B cell (primary cell): ENCODE data around the gene ABHD13. TPM values are rescaled to one million over a fixed set of nuclear protein-coding genes. Genes with fewer than 3 reads are reported as not detected.

Experiments used
- ATAC-seq: fragments of 200-7000 bp; cut with Tn5 transposase; one replicate; pipeline ENCODE4 v1.10.0; 2021; ENCODE audit warnings: low read depth, mild to moderate bottlenecking, moderate number of reproducible peaks, moderate library complexity
- CTCF ChIA-PET: fragments of 350-600 bp; sonication (Branson Sonifier 250); formaldehyde crosslinking; loops from one replicate; lab custom pipeline; 2021; ENCODE audit warnings: antibody characterized with exemption, inconsistent platforms; lab: Charles Lee
- POLR2A ChIA-PET: fragments of 350-600 bp; sonication (Branson Sonifier 250); formaldehyde crosslinking; loops from one replicate; lab custom pipeline; 2021; ENCODE audit warnings: antibody characterized with exemption; lab: Charles Lee
- DNase-seq: peaks from one replicate; pipeline ENCODE4 v3.0.0; 2013
- H2AFZ ChIP-seq: 2 replicates; pipeline ENCODE4 v1.6.1; 2012; ENCODE audit warnings: mild to moderate bottlenecking, low read depth, low read length; ENCODE audit not compliant: insufficient read depth, poor library complexity, severe bottlenecking
- H3K27ac ChIP-seq, 2 donors: 1 replicate in 1 of 2; 2 replicates in 1 of 2; pipeline ENCODE4 v1.5.1; 2012 to 2013; ENCODE audit warnings: low read length in 2 of 2, mild to moderate bottlenecking in 2 of 2, moderate library complexity in 1 of 2
- H3K27me3 ChIP-seq, 4 experiments: fragments of 200-600 bp in 1 of 4; sonication (generic) in 1 of 4; replicated peaks in 1 of 4; 1 replicate in 2 of 4; 2 replicates in 2 of 4; pipeline versions ENCODE4 v1.6.1 to v1.7.0; 2013 to 2016; ENCODE audit warnings: low read length in 3 of 4, mild to moderate bottlenecking in 2 of 4, mixed read lengths in 1 of 4, moderate library complexity in 1 of 4; ENCODE audit not compliant: insufficient read depth in 4 of 4, control insufficient read depth in 3 of 4; ENCODE audit errors: control extremely low read depth in 1 of 4
- H3K36me3 ChIP-seq, 2 experiments: replicated peaks in 1 of 2; 1 replicate in 1 of 2; 2 replicates in 1 of 2; pipeline versions ENCODE4 v1.6.1 to v1.7.1; 2013; ENCODE audit warnings: low read length in 1 of 2; ENCODE audit not compliant: insufficient read depth in 2 of 2, control insufficient read depth in 1 of 2; ENCODE audit errors: control extremely low read depth in 1 of 2, extremely low read depth in 1 of 2
- H3K4me1 ChIP-seq, 2 donors: fragments of 200-600 bp in 1 of 2; sonication (generic) in 1 of 2; 1 replicate in 1 of 2; 2 replicates in 1 of 2; pipeline versions ENCODE4 v1.5.1 to v1.6.1; 2013 to 2017; ENCODE audit warnings: low read length in 2 of 2; ENCODE audit not compliant: control insufficient read depth in 2 of 2, insufficient read depth in 2 of 2
- H3K4me2 ChIP-seq: replicated peaks from 2 replicates; pipeline ENCODE3; 2012; ENCODE audit warnings: mild to moderate bottlenecking, low read depth, low read length; ENCODE audit not compliant: poor library complexity, severe bottlenecking
- H3K4me3 ChIP-seq, 5 experiments: fragments of 200-600 bp in 1 of 5; sonication (generic) in 1 of 5; 1 replicate in 3 of 5; 2 replicates in 2 of 5; pipeline versions ENCODE4 v1.5.1 to v1.7.0; 2011 to 2016; ENCODE audit warnings: low read length in 4 of 5, mild to moderate bottlenecking in 4 of 5, low read depth in 2 of 5, control low read depth in 1 of 5, moderate library complexity in 1 of 5; ENCODE audit not compliant: insufficient read depth in 1 of 5; ENCODE audit errors: control extremely low read depth in 1 of 5, extremely low read depth in 1 of 5
- H3K79me2 ChIP-seq: fragments of 200-600 bp; sonication (generic); one replicate; pipeline ENCODE4 v1.6.0; 2016; ENCODE audit warnings: low read length; ENCODE audit not compliant: control insufficient read depth, insufficient read depth
- H3K9ac ChIP-seq: fragments of 200-600 bp; sonication (generic); 2 replicates; pipeline ENCODE4 v1.6.1; 2017; ENCODE audit warnings: mild to moderate bottlenecking, low read length, moderate library complexity
- H3K9me3 ChIP-seq, 3 donors: one replicate each; pipeline versions ENCODE4 v1.6.1 to v1.7.1; 2013; ENCODE audit warnings: low read length in 2 of 3; ENCODE audit not compliant: control insufficient read depth in 2 of 3, insufficient read depth in 1 of 3; ENCODE audit errors: control extremely low read depth in 1 of 3
- H4K20me1 ChIP-seq: 2 replicates; pipeline ENCODE4 v1.6.0; 2012; ENCODE audit warnings: mild to moderate bottlenecking, low read length; ENCODE audit not compliant: insufficient read depth, control insufficient read depth, poor library complexity, severe bottlenecking
- H3K27ac Mint-ChIP-seq: one replicate; pipeline ENCODE4 v1.8.0; 2021; ENCODE audit warnings: mixed read lengths
- H3K27me3 Mint-ChIP-seq: one replicate; pipeline ENCODE4 v1.8.0; 2021; ENCODE audit warnings: mixed read lengths
- H3K4me1 Mint-ChIP-seq: one replicate; pipeline ENCODE4 v1.8.0; 2021; ENCODE audit warnings: mixed read lengths
- H3K4me3 Mint-ChIP-seq: one replicate; pipeline ENCODE4 v1.8.0; 2021; ENCODE audit warnings: mixed read lengths
- H3K9me3 Mint-ChIP-seq: one replicate; pipeline ENCODE4 v1.8.0; 2022; ENCODE audit warnings: mixed read lengths; ENCODE audit not compliant: insufficient read depth
- CTCF ChIP-seq: fragments of 200-600 bp; IDR thresholded peaks from one replicate; pipeline ENCODE4 v1.8.0; 2022; ENCODE audit warnings: antibody characterized with exemption, mild to moderate bottlenecking
- EZH2 ChIP-seq: IDR thresholded peaks from 2 replicates; pipeline ENCODE4 v1.6.1; 2012; ENCODE audit warnings: borderline replicate concordance, low read depth, mild to moderate bottlenecking, moderate library complexity, low read length; ENCODE audit not compliant: insufficient read depth, poor library complexity, severe bottlenecking
- WGBS: methylation state at CpG from one replicate; pipeline ENCODE4 v1.1.5; 2013; ENCODE audit warnings: missing lambda C conversion rate; ENCODE audit not compliant: insufficient coverage; 5-methylcytosine and 5-hydroxymethylcytosine counted together
- intact Hi-C: fragments of 100-400 bp; cut with micrococcal nuclease; formaldehyde crosslinking; loops from one replicate; pipeline ENCODE4 v1.10.0; 2022
- polyA plus RNA-seq: library from polyadenylated mRNA; depleted of rRNA; stranded (reverse); fragments of >200 nt; gene quantifications from 2 replicates; pipeline ENCODE4 v1.2.3, GENCODE V29; 2012
- total RNA-seq, 2 donors: library from RNA; stranded (reverse); fragments of 120-200 nt in 1 of 2; gene quantifications; 1 replicate in 1 of 2; 2 replicates in 1 of 2; pipeline versions ENCODE4 v1.2.3 to v1.2.4, GENCODE V29; 2013 to 2022

ABHD13 gene
- total and polyA plus RNA-seq, 2 donors (not counting 1 experiment from before 2014, with no cell fraction given) = 6.2 to 14.6 TPM

DNA sequence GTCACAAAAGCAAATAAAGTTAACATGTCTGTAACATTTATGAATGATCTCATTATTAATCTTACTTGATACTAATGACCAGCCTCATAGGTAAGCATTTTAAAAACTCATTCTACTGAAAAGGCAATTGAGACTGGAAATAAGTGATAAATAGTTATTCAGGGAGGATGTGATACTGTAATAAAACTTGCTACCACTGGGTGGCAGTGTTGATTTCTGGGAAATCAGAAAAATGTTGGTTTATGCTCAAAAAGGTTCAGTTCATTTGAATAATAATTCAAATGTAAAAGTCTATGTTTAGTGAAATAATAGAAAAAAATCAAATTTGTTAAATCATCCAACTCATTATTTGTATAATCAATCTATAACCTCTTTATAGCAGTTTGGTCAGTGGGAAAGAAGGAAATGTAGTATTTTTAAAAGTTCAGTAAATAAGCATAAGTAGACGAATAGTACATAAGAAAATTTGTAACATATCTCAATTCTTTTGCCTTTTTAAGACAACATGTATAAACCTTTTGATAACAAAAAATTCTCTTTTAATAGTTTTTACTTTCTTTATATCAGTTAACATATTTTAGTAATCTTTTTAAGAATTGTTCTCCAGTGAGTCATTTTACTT lies 9.6 kb downstream of the ABHD13 start:
- H3K27me3 Mint-ChIP-seq = no peaks in the 10 kb centered on the region
- Histone ChIP-seq H3K36me3 (peaks cover 8 to 11% of the 10 kb centered on the region in 2 experiments), H2AFZ (no peak overlapping the region), H3K27me3 (no peaks in the 10 kb centered on the region), H3K9ac (no peak overlapping the region), H4K20me1 (peaks cover 8% of the 10 kb centered on the region), H3K9me3 (no peaks in the 10 kb centered on the region), H3K4me1 (peaks cover 16 to 22% of the 10 kb centered on the region in 2 donors), H3K27ac (no peak overlapping the region), H3K4me2 (no peak overlapping the region), H3K79me2 (peaks cover 37% of the 10 kb centered on the region), H3K4me3 (no peak overlapping the region)
- no peaks in the 10 kb centered on the region for H3K9me3 Mint-ChIP-seq
- H3K27ac Mint-ChIP-seq = no peak overlapping the region
- CTCF ChIA-PET = interaction anchor here (0.7 kb wide), 2 partner anchors 9 to 13 kb away, joined by 3 to 4 read pairs; partner anchors contain the start of genes ABHD13 and LIG4
- H3K4me1 Mint-ChIP-seq = peaks cover 49% of the 10 kb centered on the region
- TF ChIP-seq EZH2 = no peak
- peak; percentile 93 for TF ChIP-seq CTCF
- no CpG with 5 or more reads among the region's 1 CpG for WGBS
- no peak overlapping the region for H3K4me3 Mint-ChIP-seq
- intact Hi-C loops = loop anchor here (2.0 to 5.0 kb wide), 4 partner anchors 17 to 1660 kb away; partner anchors contain the start of gene ARGLU1
- DNase-seq = peak; percentile 62
- peak; percentile 58 for ATAC-seq
- POLR2A ChIA-PET = no interaction called here

GRCh38 chr13:108230377-108230776 lies 12.2 kb downstream of the ABHD13 start:
- Histone ChIP-seq H3K9me3 (no peaks in the 10 kb centered on the region), H3K79me2 (peaks cover 43% of the 10 kb centered on the region), H3K9ac (no peak overlapping the region), H3K36me3 (peaks cover 8 to 16% of the 10 kb centered on the region in 2 experiments), H3K4me1 (peaks cover 11 to 14% of the 10 kb centered on the region in 2 donors), H3K4me3 (no peak overlapping the region), H3K4me2 (no peak overlapping the region), H2AFZ (no peak overlapping the region), H3K27ac (no peak overlapping the region), H4K20me1 (peaks cover 8% of the 10 kb centered on the region), H3K27me3 (no peaks in the 10 kb centered on the region)
- Mint-ChIP-seq H3K27me3 (no peaks in the 10 kb centered on the region), H3K4me3 (no peak overlapping the region), H3K4me1 (peaks cover 30% of the 10 kb centered on the region), H3K9me3 (no peaks in the 10 kb centered on the region), H3K27ac (no peak overlapping the region)
- ATAC-seq (no peak), DNase-seq (no peak)
- intact Hi-C loops = no loop called here
- TF ChIP-seq EZH2 (no peak), CTCF (no peak)
- POLR2A ChIA-PET = no interaction called here
- CTCF ChIA-PET = interaction anchor here (0.9 kb wide), 1 partner anchor 9 kb away, joined by 3 read pairs; no protein-coding TSS in a partner anchor
